Measurements from ENCODE around the gene PEBP1.
"Not testable (repeated sequence)": the region's sequence is repeated elsewhere in the genome, so short reads cannot be mapped to it uniquely, and the experiment has no call there.

Gene PEBP1

DNA sequence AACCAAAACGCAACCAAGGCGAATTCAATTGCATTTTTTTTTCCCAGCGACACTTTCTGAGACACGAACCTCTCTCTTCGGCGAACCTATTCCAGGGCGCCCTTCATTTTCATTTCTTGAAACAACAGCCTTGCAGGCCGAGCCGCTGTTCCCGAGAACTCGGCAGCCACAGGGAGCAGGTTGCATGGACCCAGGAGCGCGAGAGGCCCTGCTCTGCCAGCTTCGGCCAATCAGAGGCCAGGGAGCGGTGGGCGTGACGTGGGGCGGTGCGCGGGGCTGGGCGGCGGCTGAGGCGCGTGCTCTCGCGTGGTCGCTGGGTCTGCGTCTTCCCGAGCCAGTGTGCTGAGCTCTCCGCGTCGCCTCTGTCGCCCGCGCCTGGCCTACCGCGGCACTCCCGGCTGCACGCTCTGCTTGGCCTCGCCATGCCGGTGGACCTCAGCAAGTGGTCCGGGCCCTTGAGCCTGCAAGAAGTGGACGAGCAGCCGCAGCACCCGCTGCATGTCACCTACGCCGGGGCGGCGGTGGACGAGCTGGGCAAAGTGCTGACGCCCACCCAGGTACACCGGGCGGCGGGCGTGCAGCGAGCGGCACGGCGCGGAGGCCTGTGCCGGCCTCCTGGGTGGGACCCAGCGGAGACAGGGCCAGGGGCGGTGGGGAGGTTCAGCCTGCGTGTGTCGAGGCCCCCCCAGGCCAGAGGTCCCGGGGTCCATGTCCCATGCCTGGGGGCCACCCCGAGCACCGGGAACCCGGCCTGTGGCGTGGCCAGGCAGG, at the start of gene PEBP1:
Gene PEBP1, plus strand, starts transcription at position 337 of the 771 bp plus-strand sequence. Its CDS starts 86 bp downstream, at position 423.
- DNase-seq (ENCODE audit: low spot score) = peak; percentile 99

GRCh38 chr12:118089782-118090181, 46.1 kb upstream of the PEBP1 start:
- no peak for DNase-seq (ENCODE audit: low spot score)

- no peak for DNase-seq (ENCODE audit: low spot score)
These were observed 41.9 kb upstream of the PEBP1 start for GRCh38 chr12:118094039-118094438.

- no peak for DNase-seq (ENCODE audit: low spot score)
These were observed 37.5 kb upstream of the PEBP1 start for GRCh38 chr12:118098401-118098800.

DNA sequence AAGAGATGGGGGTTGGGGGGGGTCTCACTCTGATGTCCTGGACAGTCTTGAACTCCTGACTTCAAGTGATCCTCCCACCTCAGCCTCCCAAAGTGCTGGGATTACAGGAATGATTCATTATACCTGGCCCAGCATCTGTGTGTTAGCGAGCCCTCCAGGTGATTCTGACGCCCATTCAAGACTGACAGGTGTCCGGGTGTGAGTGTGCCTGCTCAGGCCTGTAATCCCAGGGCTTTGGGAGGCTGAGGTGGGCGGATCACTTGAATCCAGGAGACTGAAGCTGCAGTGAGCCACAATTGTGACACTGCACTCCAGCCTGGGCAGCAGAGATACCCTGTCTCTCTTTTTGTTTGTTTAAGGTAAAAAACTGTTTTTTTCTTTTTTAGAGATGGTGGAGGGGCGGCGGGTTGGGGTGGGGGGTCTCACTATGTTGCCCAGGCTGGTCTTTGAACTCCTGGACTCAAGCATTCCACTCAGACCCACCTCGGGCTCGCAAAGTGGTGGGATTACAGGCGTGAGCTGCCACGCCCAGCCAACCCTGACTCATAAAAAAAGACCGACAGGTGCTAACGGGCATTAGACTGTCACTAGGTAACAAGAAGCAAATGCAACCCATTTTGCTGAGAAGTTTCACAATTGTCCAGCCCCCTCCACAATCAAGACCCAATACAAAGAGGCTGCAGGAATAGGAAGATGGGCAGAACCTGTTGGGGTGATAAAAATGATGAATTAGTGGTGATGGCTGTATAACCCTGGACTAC, 36.8 kb upstream of the PEBP1 start:
- DNase-seq (ENCODE audit: low spot score) = no peak

GRCh38 chr12:118101051-118101450, 34.9 kb upstream of the PEBP1 start:
- DNase-seq (ENCODE audit: low spot score) = no peak

- DNase-seq (ENCODE audit: low spot score) = no peak
These were observed 33.9 kb upstream of the PEBP1 start for GRCh38 chr12:118102070-118102469.

DNA sequence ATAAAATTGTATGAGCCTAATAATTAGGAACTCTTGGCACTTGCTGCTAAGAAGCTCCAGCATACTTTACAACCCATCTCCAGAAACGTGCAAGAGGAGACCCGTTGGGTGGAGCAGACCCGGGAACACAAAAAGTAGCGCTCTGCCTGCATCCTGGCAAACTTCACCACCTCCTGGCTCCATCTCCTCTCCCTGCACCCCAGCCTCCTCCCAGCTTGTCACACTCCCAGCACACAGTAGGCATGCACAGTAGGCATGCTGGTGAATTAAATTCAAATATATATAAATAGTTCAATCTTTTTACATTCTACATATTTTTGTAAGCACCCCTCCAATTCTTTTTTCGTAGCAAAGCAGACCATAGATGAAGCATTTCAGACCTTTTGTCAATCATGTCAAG, 33.3 kb upstream of the PEBP1 start:
- no peak for DNase-seq (ENCODE audit: low spot score)

GRCh38 chr12:118103201-118103600, 32.7 kb upstream of the PEBP1 start:
- no peak for DNase-seq (ENCODE audit: low spot score)

- DNase-seq (ENCODE audit: low spot score) = peak; percentile 90
These were observed 32.1 kb upstream of the PEBP1 start, which contains the start of gene VSIG10 for GRCh38 chr12:118103601-118104382. TSS of gene VSIG10 (minus strand) at chr12:118104011. CDS start at chr12:118103671, 340 bp downstream.

GRCh38 chr12:118107011-118107410, 28.9 kb upstream of the PEBP1 start:
- DNase-seq (ENCODE audit: low spot score) = no peak

- no peak for DNase-seq (ENCODE audit: low spot score)
These were observed 28.2 kb upstream of the PEBP1 start for GRCh38 chr12:118107694-118108093.

DNA sequence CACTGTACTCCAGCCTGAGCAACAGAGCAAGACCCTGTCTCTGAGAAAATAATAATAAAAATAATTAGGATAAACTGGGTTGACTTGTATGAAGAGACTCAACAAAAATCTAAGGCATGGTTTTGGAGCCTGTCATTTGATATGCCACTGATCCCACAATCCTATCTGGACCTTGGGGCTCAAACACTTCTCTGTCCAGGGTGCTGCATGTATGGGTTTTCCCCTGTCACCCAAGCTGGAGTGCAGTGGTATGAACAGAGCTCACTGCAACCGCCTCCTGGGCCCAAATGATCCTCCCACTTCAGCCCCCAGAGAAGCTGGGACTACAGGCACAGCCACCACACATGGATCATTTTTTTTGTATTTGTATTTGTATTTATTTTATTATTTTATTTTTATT, 26.8 kb upstream of the PEBP1 start:
- no peak for DNase-seq (ENCODE audit: low spot score)

DNA sequence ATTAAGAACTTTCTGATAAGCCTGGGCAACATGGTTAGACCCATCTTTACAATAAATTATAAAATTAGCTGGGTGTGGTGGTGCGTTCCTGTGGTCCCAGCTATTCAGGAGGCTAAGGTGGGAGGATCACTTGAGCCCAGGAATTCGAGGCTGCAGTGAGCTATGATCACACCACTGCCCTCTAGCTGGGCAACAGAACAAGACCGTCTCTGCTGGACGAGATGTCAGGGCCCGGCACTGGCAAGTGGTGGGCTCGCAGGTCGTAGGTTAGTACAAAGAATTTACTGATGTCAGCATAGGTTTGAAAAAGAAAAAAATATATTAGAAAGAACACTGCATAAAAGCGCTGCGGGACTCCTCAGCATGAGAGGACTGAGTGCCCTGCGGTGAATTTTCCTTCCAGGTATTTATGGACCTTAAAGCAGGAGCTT, 16.5 kb upstream of the PEBP1 start:
- DNase-seq (ENCODE audit: low spot score) = no peak

- DNase-seq (ENCODE audit: low spot score) = peak; percentile 85
These were observed 15.2 kb upstream of the PEBP1 start for GRCh38 chr12:118120579-118121363.

DNA sequence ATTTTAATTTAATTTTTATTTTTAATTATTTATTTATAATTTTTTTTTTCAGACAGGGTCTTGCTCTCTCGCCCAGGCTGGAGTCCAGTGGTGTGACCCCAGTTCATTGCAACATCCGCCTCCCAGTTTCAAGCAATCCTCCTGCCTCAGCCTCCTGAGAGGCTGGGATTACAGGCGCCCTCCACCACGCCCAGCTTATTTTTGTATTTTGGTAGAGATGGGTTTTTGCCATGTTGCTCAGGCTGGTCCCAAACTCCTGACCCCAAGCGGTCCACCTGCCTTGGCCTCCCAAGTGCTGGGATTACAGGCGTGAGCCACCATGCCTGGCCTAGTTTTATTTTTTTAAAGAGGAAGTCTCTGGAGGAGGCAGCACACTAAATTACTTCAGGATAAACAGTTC, 13.7 kb upstream of the PEBP1 start:
- no peak for DNase-seq (ENCODE audit: low spot score)

DNA sequence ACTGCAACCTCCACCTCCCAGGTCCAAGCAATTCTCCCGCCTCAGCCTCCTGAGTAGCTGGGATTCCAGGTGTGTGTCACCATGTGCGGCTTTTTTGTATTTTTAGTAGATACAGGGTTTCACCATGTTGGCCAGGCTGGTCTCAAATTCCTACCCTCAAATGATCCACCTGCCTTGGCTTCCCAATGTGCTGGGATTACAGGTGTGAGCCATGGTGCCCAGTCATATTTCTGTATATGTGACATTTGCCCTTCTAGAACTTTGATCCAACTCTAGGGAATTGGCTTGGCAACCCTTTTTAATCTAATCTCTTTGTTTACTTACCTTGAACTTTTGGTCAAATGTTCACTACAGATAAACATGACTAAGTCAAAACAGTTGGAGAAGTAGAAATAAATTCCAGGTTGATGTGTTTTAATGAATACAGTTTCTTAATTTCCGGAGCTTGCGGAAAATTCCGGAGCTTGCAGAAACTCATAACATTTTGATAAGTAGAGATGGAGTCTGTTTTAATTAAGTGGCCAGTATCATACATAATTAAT, 11.5 kb upstream of the PEBP1 start:
- DNase-seq (ENCODE audit: low spot score) = no peak

DNA sequence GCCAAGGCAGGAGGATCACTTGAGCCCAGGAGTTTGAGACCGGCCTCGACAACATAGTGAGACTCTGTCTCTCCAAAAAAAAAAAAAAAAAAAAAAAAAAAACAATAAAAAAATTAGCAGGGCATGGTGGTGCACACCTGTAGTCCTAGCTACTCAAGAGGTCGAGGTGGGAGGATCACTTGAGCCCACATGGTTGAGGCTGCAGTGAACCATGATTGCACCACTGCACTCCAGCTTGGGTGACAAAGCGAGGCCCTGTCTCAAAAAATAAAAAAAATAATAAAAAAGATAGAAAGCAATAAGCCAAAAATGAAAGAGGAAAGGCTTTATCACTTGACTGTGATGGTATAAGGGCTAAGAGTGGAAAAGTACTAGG, 10.2 kb upstream of the PEBP1 start:
- no peak for DNase-seq (ENCODE audit: low spot score)

- no peak for DNase-seq (ENCODE audit: low spot score)
These were observed 9.7 kb upstream of the PEBP1 start for GRCh38 chr12:118126119-118126757.

- DNase-seq (ENCODE audit: low spot score) = no peak
These were observed 8.1 kb upstream of the PEBP1 start for GRCh38 chr12:118127867-118128266.

- not testable (repeated sequence) for DNase-seq (ENCODE audit: low spot score)
These were observed 6.5 kb upstream of the PEBP1 start for GRCh38 chr12:118129436-118129835.
